ENCODE measurements around the gene POMGNT2. TPM values are rescaled to one million over a fixed set of nuclear protein-coding genes. Genes with fewer than 3 reads are reported as not detected.
"Not testable (repeated sequence)": the region's sequence is repeated elsewhere in the genome, so short reads cannot be mapped to it uniquely, and the experiment has no call there.

POMGNT2 gene
- total RNA-seq, 2 donors from 2014 or later: 12.7 to 14.5 TPM

- WGBS, 2 experiments (ENCODE audit: insufficient coverage in 1 of 2, insufficient read length in 1 of 2): 88 to 100% methylated on average over 3 to 7 of the region's 7 CpGs
- no peak overlapping the region for H3K27ac Mint-ChIP-seq
- peaks cover 3% of the 10 kb centered on the region for H3K9me3 Mint-ChIP-seq
- Histone ChIP-seq H3K4me1 (ENCODE audit: control insufficient read depth, insufficient read depth, low read length) (no peaks in the 10 kb centered on the region), H3K4me3 (ENCODE audit: low read length) (no peak overlapping the region), H3K27me3 (ENCODE audit: control insufficient read depth, insufficient read depth, low read length, poor library complexity, severe bottlenecking) (peaks cover 6% of the 10 kb centered on the region), H3K36me3 (ENCODE audit: control insufficient read depth, insufficient read depth, low read length) (no peaks in the 10 kb centered on the region), H3K9me3 (ENCODE audit: control insufficient read depth, low read length) (no peaks in the 10 kb centered on the region), H3K27ac (ENCODE audit: low read depth, low read length) (no peak overlapping the region), H3K9ac (ENCODE audit: extremely low read depth, low read length, poor library complexity, severe bottlenecking) (no peak overlapping the region)
- no peak for TF ChIP-seq CTCF (conservative IDR thresholded peaks at IDR 0.05)
- no peak for DNase-seq
- H3K4me3 Mint-ChIP-seq: no peak overlapping the region
- H3K4me1 Mint-ChIP-seq: no peaks in the 10 kb centered on the region
- peaks cover 8% of the 10 kb centered on the region for H3K36me3 Mint-ChIP-seq (ENCODE audit: low read depth)
- H3K27me3 Mint-ChIP-seq (ENCODE audit: insufficient read depth): peaks cover 15% of the 10 kb centered on the region
These were observed 32.6 kb downstream of the POMGNT2 start for GRCh38 chr3:43073116-43073835.

GRCh38 chr3:43072361-43072760 is 33.5 kb downstream of the POMGNT2 start:
- H3K36me3 Mint-ChIP-seq (ENCODE audit: low read depth): peaks cover under 1% of the 10 kb centered on the region
- no peak for TF ChIP-seq CTCF (conservative IDR thresholded peaks at IDR 0.05)
- Histone ChIP-seq H3K4me1 (ENCODE audit: control insufficient read depth, insufficient read depth, low read length) (no peaks in the 10 kb centered on the region), H3K4me3 (ENCODE audit: low read length) (no peak overlapping the region), H3K27ac (ENCODE audit: low read depth, low read length) (no peak overlapping the region), H3K9ac (ENCODE audit: extremely low read depth, low read length, poor library complexity, severe bottlenecking) (no peak overlapping the region), H3K9me3 (ENCODE audit: control insufficient read depth, low read length) (no peaks in the 10 kb centered on the region), H3K36me3 (ENCODE audit: control insufficient read depth, insufficient read depth, low read length) (no peaks in the 10 kb centered on the region), H3K27me3 (ENCODE audit: control insufficient read depth, insufficient read depth, low read length, poor library complexity, severe bottlenecking) (peaks cover 6% of the 10 kb centered on the region)
- DNase-seq: no peak
- 89 to 92% methylated on average over 2 to 4 of the region's 4 CpGs for WGBS, 2 experiments (ENCODE audit: insufficient coverage in 1 of 2, insufficient read length in 1 of 2)
- H3K27me3 Mint-ChIP-seq (ENCODE audit: insufficient read depth): peaks cover 15% of the 10 kb centered on the region
- no peak overlapping the region for H3K27ac Mint-ChIP-seq
- no peak overlapping the region for H3K4me3 Mint-ChIP-seq
- H3K9me3 Mint-ChIP-seq: peaks cover 3% of the 10 kb centered on the region
- H3K4me1 Mint-ChIP-seq: no peaks in the 10 kb centered on the region

- 85 to 86% methylated on average over 6 to 7 of the region's 7 CpGs for WGBS, 2 experiments (ENCODE audit: insufficient coverage in 1 of 2, insufficient read length in 1 of 2)
- Histone ChIP-seq H3K27ac (ENCODE audit: low read depth, low read length) (no peak overlapping the region), H3K36me3 (ENCODE audit: control insufficient read depth, insufficient read depth, low read length) (no peaks in the 10 kb centered on the region), H3K9me3 (ENCODE audit: control insufficient read depth, low read length) (no peaks in the 10 kb centered on the region), H3K4me1 (ENCODE audit: control insufficient read depth, insufficient read depth, low read length) (no peaks in the 10 kb centered on the region), H3K27me3 (ENCODE audit: control insufficient read depth, insufficient read depth, low read length, poor library complexity, severe bottlenecking) (peaks cover 6% of the 10 kb centered on the region), H3K4me3 (ENCODE audit: low read length) (no peak overlapping the region), H3K9ac (ENCODE audit: extremely low read depth, low read length, poor library complexity, severe bottlenecking) (no peak overlapping the region)
- Mint-ChIP-seq H3K27ac (no peak overlapping the region), H3K9me3 (peaks cover 3% of the 10 kb centered on the region), H3K4me3 (no peak overlapping the region), H3K27me3 (ENCODE audit: insufficient read depth) (peaks cover 15% of the 10 kb centered on the region), H3K4me1 (no peaks in the 10 kb centered on the region), H3K36me3 (ENCODE audit: low read depth) (no peaks in the 10 kb centered on the region)
- TF ChIP-seq CTCF (conservative IDR thresholded peaks at IDR 0.05): peak; percentile 86
- DNase-seq: peak; percentile 82
These were observed 34.5 kb downstream of the POMGNT2 start for GRCh38 chr3:43071313-43071893.

- DNase-seq; H3K27ac ChIP-seq (ENCODE audit: low read depth, low read length); H3K9me3 ChIP-seq (ENCODE audit: control insufficient read depth, low read length); H3K9me3 Mint-ChIP-seq; H3K4me1 Mint-ChIP-seq; H3K27ac Mint-ChIP-seq; H3K9ac ChIP-seq (ENCODE audit: extremely low read depth, low read length, poor library complexity, severe bottlenecking); H3K36me3 Mint-ChIP-seq (ENCODE audit: low read depth); H3K27me3 ChIP-seq (ENCODE audit: control insufficient read depth, insufficient read depth, low read length, poor library complexity, severe bottlenecking); H3K4me3 Mint-ChIP-seq; H3K36me3 ChIP-seq (ENCODE audit: control insufficient read depth, insufficient read depth, low read length); H3K4me3 ChIP-seq (ENCODE audit: low read length); H3K4me1 ChIP-seq (ENCODE audit: control insufficient read depth, insufficient read depth, low read length): not testable (repeated sequence)
- WGBS, 2 experiments (ENCODE audit: insufficient coverage in 1 of 2, insufficient read length in 1 of 2): 100% methylated on average over 3 of the region's 5 CpGs; no CpG with 5 or more reads in 1 of the 2 experiments
- peaks cover 15% of the 10 kb centered on the region for H3K27me3 Mint-ChIP-seq (ENCODE audit: insufficient read depth)
These were observed 35.2 kb downstream of the POMGNT2 start for GRCh38 chr3:43070670-43071069.
